Measurements from ENCODE around the gene CDH1. TPM values are rescaled to one million over a fixed set of nuclear protein-coding genes. Genes with fewer than 3 reads are reported as not detected.

Gene CDH1
- total and polyA plus RNA-seq, 7 experiments from 2014 or later = 0.34 to 1.3 (median 1.2) TPM; not detected in 4

DNA sequence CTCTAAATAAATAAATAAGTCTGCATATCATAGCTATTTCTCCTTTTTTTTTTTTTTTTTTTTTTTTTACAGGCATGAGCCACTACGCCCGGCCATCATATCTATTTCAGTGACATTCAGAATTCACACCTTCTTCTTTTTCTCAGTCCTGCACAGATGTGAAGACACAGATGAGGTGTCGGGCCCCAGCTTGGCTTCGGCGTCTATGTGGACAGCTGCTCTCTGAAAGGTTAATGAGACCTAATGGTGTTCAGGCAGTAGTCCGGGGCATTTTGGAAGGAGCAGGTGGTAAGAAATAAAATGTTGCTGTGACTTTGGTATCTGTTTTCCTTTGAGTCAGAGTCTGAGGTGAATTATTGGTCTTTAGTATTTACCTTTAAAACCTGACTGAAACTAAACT lies 129.8 kb downstream of the CDH1 start:
- Mint-ChIP-seq H3K36me3 (peaks cover 7 to 53% (median 27%) of the 10 kb centered on the region in 5 donors), H3K27me3 (no peaks in the 10 kb centered on the region), H3K27ac (no peak overlapping the region), H3K4me3 (no peak overlapping the region), H3K4me1 (peaks cover 0 to 2% (median 0%) of the 10 kb centered on the region in 7 donors), H3K9me3 (no peaks in the 10 kb centered on the region)
- H3K9me3 ChIP-seq (ENCODE audit: control insufficient read depth in 2 of 3, low read length in 3 of 3) = no peaks in the 10 kb centered on the region
- peaks cover 0 to 32% (median 0%) of the 10 kb centered on the region in 3 experiments for H3K36me3 ChIP-seq (ENCODE audit: control insufficient read depth in 2 of 3, insufficient read depth in 3 of 3, low read length in 3 of 3)
- ChIA-PET CTCF (no interaction called here), POLR2A (no interaction called here)
- no peak overlapping the region for H3K4me3 ChIP-seq (ENCODE audit: low read length)
- no peak overlapping the region for H3K27ac ChIP-seq (ENCODE audit: low read depth, low read length)
- ATAC-seq (no peak), DNase-seq (no peak)
- H3K27me3 ChIP-seq (ENCODE audit: control insufficient read depth in 2 of 2, insufficient read depth in 2 of 2, low read length in 2 of 2) = no peaks in the 10 kb centered on the region
- no peaks in the 10 kb centered on the region for H3K4me1 ChIP-seq (ENCODE audit: control insufficient read depth in 2 of 2, insufficient read depth in 2 of 2, low read length in 2 of 2)
- intact Hi-C loops (cut with micrococcal nuclease) = no loop called here

DNA sequence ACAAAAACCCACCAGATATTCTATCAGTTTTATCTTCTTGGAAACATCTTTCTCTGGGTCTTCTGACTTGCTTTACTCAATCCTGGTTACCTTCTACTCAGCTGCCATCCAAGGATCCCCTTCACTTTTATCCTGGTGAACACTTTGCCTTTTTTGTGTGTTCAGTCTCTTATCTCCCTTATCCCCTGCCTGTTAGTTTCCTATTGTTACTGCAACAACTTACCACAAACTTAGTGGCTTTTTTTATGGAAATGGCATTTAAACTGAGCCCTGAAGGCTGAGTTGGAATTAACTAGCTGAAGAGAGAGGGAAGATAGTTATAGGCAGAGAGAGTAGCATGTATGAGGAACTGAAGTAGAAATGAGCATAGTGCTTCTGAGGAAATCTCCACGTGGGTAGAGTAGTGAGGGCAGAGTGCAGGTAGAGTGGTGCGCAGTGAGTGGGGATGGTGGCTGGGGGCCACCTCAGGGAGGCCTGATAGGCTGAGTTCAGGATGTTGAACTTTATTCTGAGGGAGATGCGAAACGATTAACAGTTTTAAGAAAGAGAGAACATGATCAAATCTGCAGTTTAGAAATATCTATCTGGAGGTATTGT lies 132.5 kb downstream of the CDH1 start:
- Mint-ChIP-seq H3K36me3 (peaks cover 7 to 56% (median 36%) of the 10 kb centered on the region in 5 donors), H3K9me3 (no peaks in the 10 kb centered on the region), H3K27me3 (no peaks in the 10 kb centered on the region), H3K4me3 (no peak overlapping the region), H3K27ac (peak overlapping the region in 1 of 9 donors; percentile 13), H3K4me1 (peaks cover 0 to 2% (median 0%) of the 10 kb centered on the region in 7 donors)
- Histone ChIP-seq H3K4me1 (ENCODE audit: control insufficient read depth in 2 of 2, insufficient read depth in 2 of 2, low read length in 2 of 2) (no peaks in the 10 kb centered on the region), H3K36me3 (ENCODE audit: control insufficient read depth in 2 of 3, insufficient read depth in 3 of 3, low read length in 3 of 3) (peaks cover 0 to 32% (median 0%) of the 10 kb centered on the region in 3 experiments), H3K27ac (ENCODE audit: low read depth, low read length) (no peak overlapping the region), H3K4me3 (ENCODE audit: low read length) (no peak overlapping the region), H3K27me3 (ENCODE audit: control insufficient read depth in 2 of 2, insufficient read depth in 2 of 2, low read length in 2 of 2) (no peaks in the 10 kb centered on the region), H3K9me3 (ENCODE audit: control insufficient read depth in 2 of 3, low read length in 3 of 3) (no peaks in the 10 kb centered on the region)
- DNase-seq (no peak), ATAC-seq (no peak)
- CTCF ChIA-PET = interaction anchor here (0.5 to 1.1 kb wide), 2 partner anchors 16 to 254 kb away, joined by 6 to 7 read pairs; no protein-coding TSS in a partner anchor
- POLR2A ChIA-PET = no interaction called here
- intact Hi-C loops (cut with micrococcal nuclease) = no loop called here

DNA sequence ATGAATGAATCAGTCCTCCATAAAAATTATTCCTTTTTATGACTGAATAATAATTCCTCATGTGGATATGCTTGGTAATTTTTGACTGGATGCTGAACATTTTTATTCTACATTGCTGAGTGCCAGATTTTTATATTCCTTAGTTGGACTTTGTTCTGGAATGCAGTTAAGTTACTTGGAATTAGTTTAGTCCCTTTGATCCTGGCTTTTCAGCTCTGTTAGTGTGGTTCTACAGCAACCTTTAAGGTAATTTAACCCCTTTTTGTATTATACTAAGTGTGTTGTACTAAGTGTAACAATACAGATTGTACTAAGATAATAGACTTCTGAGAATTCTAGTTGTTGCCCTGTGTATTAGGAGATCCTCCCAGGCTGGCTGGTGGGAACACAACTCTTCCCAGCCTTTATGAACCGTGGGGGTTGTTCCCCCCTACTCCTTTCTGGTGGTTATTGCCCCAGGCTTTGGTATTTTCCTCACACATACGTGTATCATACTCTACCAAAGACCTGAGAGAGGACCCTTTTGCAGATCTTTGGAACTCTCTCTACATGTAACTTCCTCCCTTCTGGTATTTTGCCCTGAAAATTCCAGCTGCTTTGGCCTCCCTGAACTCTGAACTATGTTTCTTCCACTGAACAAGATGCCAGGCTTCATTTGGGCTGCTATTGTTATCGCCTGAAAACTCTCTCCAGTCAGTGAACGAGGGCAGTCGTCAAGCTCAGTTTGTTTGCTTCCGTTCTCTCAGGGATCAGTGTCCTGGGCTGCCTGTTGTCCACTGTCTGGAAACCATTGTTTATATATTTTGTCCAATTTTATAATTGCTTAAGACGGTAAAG lies 136.8 kb downstream of the CDH1 start:
- H3K36me3 ChIP-seq (ENCODE audit: control insufficient read depth in 2 of 3, insufficient read depth in 3 of 3, low read length in 3 of 3) = peaks cover 0 to 49% (median 0%) of the 10 kb centered on the region in 3 experiments
- H3K36me3 Mint-ChIP-seq = peaks cover 14 to 58% (median 44%) of the 10 kb centered on the region in 5 donors
- H3K9me3 Mint-ChIP-seq = no peaks in the 10 kb centered on the region
- intact Hi-C loops (cut with micrococcal nuclease) = no loop called here
- ChIA-PET POLR2A (no interaction called here), CTCF (no interaction called here)
- H3K4me1 Mint-ChIP-seq = peaks cover 0 to 2% (median 0%) of the 10 kb centered on the region in 7 donors
- no peaks in the 10 kb centered on the region for H3K9me3 ChIP-seq (ENCODE audit: control insufficient read depth in 2 of 3, low read length in 3 of 3)
- no peaks in the 10 kb centered on the region for H3K27me3 Mint-ChIP-seq
- no peaks in the 10 kb centered on the region for H3K27me3 ChIP-seq (ENCODE audit: control insufficient read depth in 2 of 2, insufficient read depth in 2 of 2, low read length in 2 of 2)
- H3K4me3 Mint-ChIP-seq = no peak overlapping the region
- ATAC-seq (no peak), DNase-seq (no peak)
- H3K27ac ChIP-seq (ENCODE audit: low read depth, low read length) = no peak overlapping the region
- no peak overlapping the region for H3K4me3 ChIP-seq (ENCODE audit: low read length)
- no peak overlapping the region for H3K27ac Mint-ChIP-seq
- no peaks in the 10 kb centered on the region for H3K4me1 ChIP-seq (ENCODE audit: control insufficient read depth in 2 of 2, insufficient read depth in 2 of 2, low read length in 2 of 2)

DNA sequence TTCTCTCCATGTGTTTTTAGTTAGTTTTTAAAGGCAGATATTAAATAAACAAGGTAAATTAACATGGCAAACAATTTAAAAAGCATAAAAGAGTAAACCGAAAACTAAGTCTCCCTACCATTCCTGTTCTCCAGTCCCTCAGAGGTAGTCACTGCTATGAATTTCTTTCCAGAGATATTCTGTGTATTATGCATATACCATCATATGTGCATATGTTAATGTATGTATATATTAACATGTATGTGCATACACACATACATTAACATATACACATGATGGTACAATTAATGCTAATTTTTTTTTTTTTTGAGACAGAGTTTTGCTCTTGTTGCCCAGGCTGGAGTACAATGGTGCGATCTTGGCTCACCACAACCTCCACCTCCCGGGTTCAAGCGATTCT lies 138.8 kb downstream of the CDH1 start:
- CTCF ChIA-PET = no interaction called here
- Mint-ChIP-seq H3K4me1 (peaks cover 0 to 2% (median 0%) of the 10 kb centered on the region in 7 donors), H3K27ac (no peak overlapping the region), H3K36me3 (peaks cover 7 to 50% (median 31%) of the 10 kb centered on the region in 5 donors), H3K4me3 (no peak overlapping the region), H3K27me3 (no peaks in the 10 kb centered on the region), H3K9me3 (no peaks in the 10 kb centered on the region)
- Histone ChIP-seq H3K27ac (ENCODE audit: low read depth, low read length) (no peak overlapping the region), H3K36me3 (ENCODE audit: control insufficient read depth in 2 of 3, insufficient read depth in 3 of 3, low read length in 3 of 3) (peaks cover 0 to 50% (median 0%) of the 10 kb centered on the region in 3 experiments), H3K4me3 (ENCODE audit: low read length) (no peak overlapping the region), H3K9me3 (ENCODE audit: control insufficient read depth in 2 of 3, low read length in 3 of 3) (no peaks in the 10 kb centered on the region), H3K4me1 (ENCODE audit: control insufficient read depth in 2 of 2, insufficient read depth in 2 of 2, low read length in 2 of 2) (no peaks in the 10 kb centered on the region), H3K27me3 (ENCODE audit: control insufficient read depth in 2 of 2, insufficient read depth in 2 of 2, low read length in 2 of 2) (no peaks in the 10 kb centered on the region)
- DNase-seq (no peak), ATAC-seq (no peak)
- POLR2A ChIA-PET = no interaction called here
- intact Hi-C loops (cut with micrococcal nuclease) = no loop called here

DNA sequence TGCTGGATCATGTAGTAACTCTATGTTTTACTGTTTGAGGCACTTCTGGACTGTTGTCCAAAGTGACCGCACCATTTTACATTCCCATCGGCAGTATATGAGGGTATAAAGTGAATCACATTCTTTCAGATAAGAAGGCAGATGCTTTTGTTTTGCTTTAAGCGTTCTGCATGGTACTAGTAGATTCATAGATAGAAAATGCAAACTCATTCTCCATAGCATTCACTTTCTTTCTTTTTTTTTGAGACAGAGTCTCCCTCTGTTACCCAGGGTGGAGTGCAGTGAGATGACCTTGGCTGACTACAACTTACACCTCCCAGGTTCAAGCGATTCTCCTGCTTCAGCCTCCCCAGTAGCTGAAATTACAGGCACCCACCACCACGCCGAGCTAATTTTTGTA lies 146.6 kb downstream of the CDH1 start:
- DNase-seq = no peak
- Histone ChIP-seq H3K27me3 (ENCODE audit: control insufficient read depth in 2 of 2, insufficient read depth in 2 of 2, low read length in 2 of 2) (no peaks in the 10 kb centered on the region), H3K4me1 (ENCODE audit: control insufficient read depth in 2 of 2, insufficient read depth in 2 of 2, low read length in 2 of 2) (no peaks in the 10 kb centered on the region), H3K27ac (ENCODE audit: low read depth, low read length) (no peak overlapping the region), H3K4me3 (ENCODE audit: low read length) (no peak overlapping the region), H3K36me3 (ENCODE audit: control insufficient read depth in 2 of 3, insufficient read depth in 3 of 3, low read length in 3 of 3) (peaks cover 0 to 38% (median 3%) of the 10 kb centered on the region in 3 experiments), H3K9me3 (ENCODE audit: control insufficient read depth in 2 of 3, low read length in 3 of 3) (no peaks in the 10 kb centered on the region)
- H3K9me3 Mint-ChIP-seq = peaks cover 0 to 2% (median 0%) of the 10 kb centered on the region in 11 donors
- peaks cover 3 to 33% (median 12%) of the 10 kb centered on the region in 5 donors for H3K36me3 Mint-ChIP-seq
- ChIA-PET CTCF (no interaction called here), POLR2A (no interaction called here)
- no peak overlapping the region for H3K4me3 Mint-ChIP-seq
- H3K4me1 Mint-ChIP-seq = no peaks in the 10 kb centered on the region
- no peaks in the 10 kb centered on the region for H3K27me3 Mint-ChIP-seq
- intact Hi-C loops (cut with micrococcal nuclease) = no loop called here
- no peak for ATAC-seq
- no peak overlapping the region for H3K27ac Mint-ChIP-seq

DNA sequence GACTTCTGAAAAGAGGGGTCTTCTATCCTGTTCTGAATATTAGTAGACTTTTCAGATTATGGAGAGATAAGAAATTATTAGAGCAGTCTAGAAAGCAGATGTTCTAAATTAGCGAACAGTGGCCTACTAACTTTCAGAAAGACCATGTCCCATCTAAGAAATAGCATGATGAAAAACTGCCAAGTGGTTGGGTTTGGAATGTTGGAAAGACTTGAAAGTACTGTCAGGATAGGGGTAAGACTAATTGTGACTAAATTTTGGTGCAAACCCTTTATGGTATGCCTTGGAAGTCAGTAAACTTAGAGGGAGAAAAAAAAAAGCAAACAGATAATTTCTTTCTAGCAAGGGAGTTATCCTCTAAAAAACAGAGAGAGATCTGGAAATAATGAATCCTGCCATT lies 147.3 kb downstream of the CDH1 start:
- H3K36me3 ChIP-seq (ENCODE audit: control insufficient read depth in 2 of 3, insufficient read depth in 3 of 3, low read length in 3 of 3) = peaks cover 0 to 36% (median 3%) of the 10 kb centered on the region in 3 experiments
- H3K9me3 ChIP-seq (ENCODE audit: control insufficient read depth in 2 of 3, low read length in 3 of 3) = no peaks in the 10 kb centered on the region
- POLR2A ChIA-PET = no interaction called here
- no peaks in the 10 kb centered on the region for H3K27me3 ChIP-seq (ENCODE audit: control insufficient read depth in 2 of 2, insufficient read depth in 2 of 2, low read length in 2 of 2)
- H3K4me3 ChIP-seq (ENCODE audit: low read length) = no peak overlapping the region
- H3K27ac Mint-ChIP-seq = no peak overlapping the region
- H3K4me3 Mint-ChIP-seq = no peak overlapping the region
- intact Hi-C loops (cut with micrococcal nuclease) = no loop called here
- no peaks in the 10 kb centered on the region for H3K4me1 Mint-ChIP-seq
- ATAC-seq (no peak), DNase-seq (no peak)
- peaks cover 3 to 33% (median 12%) of the 10 kb centered on the region in 5 donors for H3K36me3 Mint-ChIP-seq
- no peaks in the 10 kb centered on the region for H3K4me1 ChIP-seq (ENCODE audit: control insufficient read depth in 2 of 2, insufficient read depth in 2 of 2, low read length in 2 of 2)
- CTCF ChIA-PET = no interaction called here
- H3K9me3 Mint-ChIP-seq = peaks cover 0 to 2% (median 0%) of the 10 kb centered on the region in 11 donors
- H3K27me3 Mint-ChIP-seq = no peaks in the 10 kb centered on the region
- no peak overlapping the region for H3K27ac ChIP-seq (ENCODE audit: low read depth, low read length)
